Measurements from ENCODE around the gene UBXN6.

The UBXN6 gene

DNA sequence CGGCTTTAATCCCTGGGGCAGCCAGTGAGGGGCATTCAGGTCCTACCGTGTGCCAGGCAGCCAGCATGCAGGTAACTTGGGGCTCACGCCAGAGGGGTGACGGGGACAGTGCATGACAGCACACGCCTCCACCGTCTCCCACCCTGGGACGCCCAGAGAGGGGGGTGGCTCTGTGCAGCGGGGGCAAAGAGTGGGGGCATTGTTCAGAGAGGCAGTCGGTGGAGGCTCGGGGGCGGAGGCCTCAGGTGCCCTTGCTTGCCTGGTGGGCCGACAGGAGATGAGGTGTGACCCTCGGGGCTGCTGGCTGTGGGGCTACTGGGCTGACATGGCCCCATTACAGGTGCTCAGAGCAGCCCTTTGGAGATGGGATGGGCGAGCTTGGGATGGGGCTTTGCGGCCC, 42.3 kb upstream of the UBXN6 start:
- H2BK15ac ChIP-seq (ENCODE audit: low read depth, poor library complexity, severe bottlenecking): no peak overlapping the region
- H3K27ac ChIP-seq (ENCODE audit: low read length, poor library complexity, severe bottlenecking): no peak overlapping the region
- no peak overlapping the region for H2BK5ac ChIP-seq (ENCODE audit: low read depth, low read length, poor library complexity, severe bottlenecking)
- H3K9me3 ChIP-seq (ENCODE audit: control insufficient read depth, low read length): no peaks in the 10 kb centered on the region
- no peak overlapping the region for H3K4me2 ChIP-seq (ENCODE audit: low read length, poor library complexity, severe bottlenecking)
- no peak overlapping the region for H3K18ac ChIP-seq (ENCODE audit: low read depth in 1 of 2, low read length in 2 of 2)
- no peak overlapping the region for H2AK5ac ChIP-seq (ENCODE audit: low read length, severe bottlenecking)
- WGBS: 97% methylated on average over 15 of the region's 15 CpGs
- no peak overlapping the region for H2AFZ ChIP-seq (ENCODE audit: low read depth, low read length)
- no peak overlapping the region for H2BK120ac ChIP-seq (ENCODE audit: low read depth, low read length)
- H4K8ac ChIP-seq (ENCODE audit: low read length): no peak overlapping the region
- H3K23ac ChIP-seq (ENCODE audit: low read length in 2 of 2): no peak overlapping the region
- H3K79me1 ChIP-seq (replicated peaks; ENCODE audit: low read length, poor library complexity, severe bottlenecking): peaks cover 25% of the 10 kb centered on the region
- H3K27me3 ChIP-seq (ENCODE audit: control insufficient read depth in 1 of 2, insufficient read depth in 1 of 2, low read length in 2 of 2): no peaks in the 10 kb centered on the region
- peaks cover 58 to 97% of the 10 kb centered on the region in 2 experiments for H3K36me3 ChIP-seq (ENCODE audit: control insufficient read depth in 1 of 2, insufficient read depth in 2 of 2, low read depth in 1 of 2, low read length in 2 of 2)
- no peak overlapping the region for H3K9ac ChIP-seq (ENCODE audit: low read length)
- no peak overlapping the region for H4K91ac ChIP-seq (ENCODE audit: low read length)
- H3K14ac ChIP-seq (ENCODE audit: low read length in 2 of 2): no peak overlapping the region
- no peaks in the 10 kb centered on the region for H3K4me1 ChIP-seq (ENCODE audit: control insufficient read depth, insufficient read depth, low read depth, low read length)
- DNase-seq: no peak
- no peak overlapping the region for H3K4ac ChIP-seq (ENCODE audit: low read depth in 1 of 2, low read length in 2 of 2)
- no peak overlapping the region for H2BK12ac ChIP-seq (ENCODE audit: low read length in 2 of 2)
- no peak overlapping the region for H3K4me3 ChIP-seq (ENCODE audit: insufficient read depth in 1 of 2, low read depth in 1 of 2, low read length in 2 of 2)

DNA sequence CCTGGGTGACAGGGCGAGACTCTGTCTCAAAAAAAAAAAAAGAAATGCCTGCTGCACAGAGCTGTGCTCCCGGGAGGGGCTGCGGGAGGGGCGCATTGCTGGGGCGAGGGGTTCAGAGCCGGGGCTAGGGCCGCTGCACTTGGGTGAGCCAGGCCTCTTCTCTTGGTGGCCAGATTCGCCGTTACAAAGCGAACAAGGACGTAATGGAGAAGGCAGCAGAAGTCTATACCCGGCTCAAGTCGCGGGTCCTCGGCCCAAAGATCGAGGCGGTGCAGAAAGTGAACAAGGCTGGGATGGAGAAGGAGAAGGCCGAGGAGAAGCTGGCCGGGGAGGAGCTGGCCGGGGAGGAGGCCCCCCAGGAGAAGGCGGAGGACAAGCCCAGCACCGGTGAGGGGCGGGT, 41.7 kb upstream of the UBXN6 start:
- Histone ChIP-seq H2AK5ac (ENCODE audit: low read length, severe bottlenecking) (no peak overlapping the region), H3K14ac (ENCODE audit: low read length in 2 of 2) (no peak overlapping the region), H2BK120ac (ENCODE audit: low read depth, low read length) (no peak overlapping the region), H3K79me1 (replicated peaks; ENCODE audit: low read length, poor library complexity, severe bottlenecking) (peaks cover 25% of the 10 kb centered on the region), H3K23ac (ENCODE audit: low read length in 2 of 2) (no peak overlapping the region), H3K36me3 (ENCODE audit: control insufficient read depth in 1 of 2, insufficient read depth in 2 of 2, low read depth in 1 of 2, low read length in 2 of 2) (peaks cover 61 to 97% of the 10 kb centered on the region in 2 experiments), H4K8ac (ENCODE audit: low read length) (no peak overlapping the region), H3K4ac (ENCODE audit: low read depth in 1 of 2, low read length in 2 of 2) (no peak overlapping the region), H3K18ac (ENCODE audit: low read depth in 1 of 2, low read length in 2 of 2) (no peak overlapping the region), H3K9ac (ENCODE audit: low read length) (no peak overlapping the region), H3K27me3 (ENCODE audit: control insufficient read depth in 1 of 2, insufficient read depth in 1 of 2, low read length in 2 of 2) (no peaks in the 10 kb centered on the region), H3K27ac (ENCODE audit: low read length, poor library complexity, severe bottlenecking) (no peak overlapping the region), H3K4me1 (ENCODE audit: control insufficient read depth, insufficient read depth, low read depth, low read length) (no peaks in the 10 kb centered on the region), H2BK15ac (ENCODE audit: low read depth, poor library complexity, severe bottlenecking) (no peak overlapping the region), H3K4me3 (ENCODE audit: insufficient read depth in 1 of 2, low read depth in 1 of 2, low read length in 2 of 2) (no peak overlapping the region), H2BK12ac (ENCODE audit: low read length in 2 of 2) (no peak overlapping the region), H3K9me3 (ENCODE audit: control insufficient read depth, low read length) (no peaks in the 10 kb centered on the region), H2AFZ (ENCODE audit: low read depth, low read length) (no peak overlapping the region), H3K4me2 (ENCODE audit: low read length, poor library complexity, severe bottlenecking) (no peak overlapping the region), H2BK5ac (ENCODE audit: low read depth, low read length, poor library complexity, severe bottlenecking) (no peak overlapping the region), H4K91ac (ENCODE audit: low read length) (no peak overlapping the region)
- 98% methylated on average over 21 of the region's 23 CpGs for WGBS
- no peak for DNase-seq

DNA sequence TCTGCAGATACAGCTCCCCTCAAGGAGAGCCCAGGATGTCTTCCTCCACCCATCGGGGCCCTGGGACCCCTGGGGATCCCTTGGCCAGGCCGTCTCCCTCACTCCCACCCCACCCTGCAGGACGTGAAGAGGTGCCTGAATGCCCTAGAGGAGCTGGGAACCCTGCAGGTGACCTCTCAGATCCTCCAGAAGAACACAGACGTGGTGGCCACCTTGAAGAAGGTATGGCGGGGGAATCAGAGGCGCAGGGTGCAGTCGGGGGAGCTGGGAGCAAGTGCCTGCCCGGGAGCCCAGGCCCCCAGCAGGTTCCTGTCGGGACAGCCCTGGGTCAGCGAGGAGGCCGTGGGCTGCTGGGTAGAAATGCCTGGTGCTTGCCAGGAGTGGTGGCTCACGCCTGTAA, 41.1 kb upstream of the UBXN6 start:
- Histone ChIP-seq H3K4me1 (ENCODE audit: control insufficient read depth, insufficient read depth, low read depth, low read length) (no peaks in the 10 kb centered on the region), H3K14ac (ENCODE audit: low read length in 2 of 2) (no peak overlapping the region), H3K23ac (ENCODE audit: low read length in 2 of 2) (no peak overlapping the region), H3K36me3 (ENCODE audit: control insufficient read depth in 1 of 2, insufficient read depth in 2 of 2, low read depth in 1 of 2, low read length in 2 of 2) (peaks cover 64 to 97% of the 10 kb centered on the region in 2 experiments), H2AFZ (ENCODE audit: low read depth, low read length) (no peak overlapping the region), H3K4me3 (ENCODE audit: insufficient read depth in 1 of 2, low read depth in 1 of 2, low read length in 2 of 2) (no peak overlapping the region), H4K8ac (ENCODE audit: low read length) (no peak overlapping the region), H2BK5ac (ENCODE audit: low read depth, low read length, poor library complexity, severe bottlenecking) (no peak overlapping the region), H3K9me3 (ENCODE audit: control insufficient read depth, low read length) (no peaks in the 10 kb centered on the region), H3K27me3 (ENCODE audit: control insufficient read depth in 1 of 2, insufficient read depth in 1 of 2, low read length in 2 of 2) (no peaks in the 10 kb centered on the region), H2AK5ac (ENCODE audit: low read length, severe bottlenecking) (no peak overlapping the region), H3K18ac (ENCODE audit: low read depth in 1 of 2, low read length in 2 of 2) (no peak overlapping the region), H2BK15ac (ENCODE audit: low read depth, poor library complexity, severe bottlenecking) (no peak overlapping the region), H3K4ac (ENCODE audit: low read depth in 1 of 2, low read length in 2 of 2) (no peak overlapping the region), H3K9ac (ENCODE audit: low read length) (no peak overlapping the region), H2BK120ac (ENCODE audit: low read depth, low read length) (no peak overlapping the region), H2BK12ac (ENCODE audit: low read length in 2 of 2) (no peak overlapping the region), H3K79me1 (replicated peaks; ENCODE audit: low read length, poor library complexity, severe bottlenecking) (peaks cover 28% of the 10 kb centered on the region), H4K91ac (ENCODE audit: low read length) (no peak overlapping the region), H3K4me2 (ENCODE audit: low read length, poor library complexity, severe bottlenecking) (no peak overlapping the region), H3K27ac (ENCODE audit: low read length, poor library complexity, severe bottlenecking) (no peak overlapping the region)
- WGBS: 89% methylated on average over 11 of the region's 12 CpGs
- DNase-seq: no peak

DNA sequence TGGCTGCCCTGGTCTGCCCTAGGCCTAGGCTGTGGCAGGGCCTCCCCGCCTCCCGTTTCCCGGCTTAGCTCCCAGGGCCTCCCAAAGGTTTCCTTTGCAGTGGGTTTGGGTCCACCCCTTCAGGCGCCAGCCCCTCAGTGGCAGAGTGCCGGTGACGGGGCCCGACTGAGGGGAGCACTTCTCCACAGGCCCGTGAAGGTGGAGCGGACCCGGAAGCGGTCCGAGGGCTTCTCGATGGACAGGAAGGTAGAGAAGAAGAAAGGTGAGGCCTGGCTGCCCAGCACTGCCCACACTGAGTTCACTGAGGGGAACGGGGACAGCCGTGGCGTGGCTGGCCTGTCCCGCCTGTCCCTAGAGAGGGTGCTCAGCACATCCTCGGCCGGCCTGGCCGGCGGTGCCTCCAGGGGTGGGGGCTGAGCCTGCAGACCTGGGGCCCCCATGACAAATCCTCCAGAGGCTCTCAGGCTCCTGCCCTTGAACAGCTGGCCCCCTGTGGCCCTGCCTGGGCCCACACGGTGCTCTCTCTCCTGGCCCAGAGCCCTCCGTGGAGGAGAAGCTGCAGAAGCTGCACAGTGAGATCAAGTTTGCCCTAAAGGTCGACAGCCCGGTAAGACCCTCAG, 40.3 kb upstream of the UBXN6 start:
- Histone ChIP-seq H2BK15ac (ENCODE audit: low read depth, poor library complexity, severe bottlenecking) (no peak overlapping the region), H3K27ac (ENCODE audit: low read length, poor library complexity, severe bottlenecking) (no peak overlapping the region), H4K8ac (ENCODE audit: low read length) (no peak overlapping the region), H2BK5ac (ENCODE audit: low read depth, low read length, poor library complexity, severe bottlenecking) (no peak overlapping the region), H3K4me3 (ENCODE audit: insufficient read depth in 1 of 2, low read depth in 1 of 2, low read length in 2 of 2) (no peak overlapping the region), H3K9ac (ENCODE audit: low read length) (no peak overlapping the region), H2AK5ac (ENCODE audit: low read length, severe bottlenecking) (no peak overlapping the region), H3K27me3 (ENCODE audit: control insufficient read depth in 1 of 2, insufficient read depth in 1 of 2, low read length in 2 of 2) (no peaks in the 10 kb centered on the region), H3K4me2 (ENCODE audit: low read length, poor library complexity, severe bottlenecking) (no peak overlapping the region), H2BK12ac (ENCODE audit: low read length in 2 of 2) (no peak overlapping the region), H4K91ac (ENCODE audit: low read length) (peak overlapping the region; percentile 39), H3K4ac (ENCODE audit: low read depth in 1 of 2, low read length in 2 of 2) (no peak overlapping the region), H3K18ac (ENCODE audit: low read depth in 1 of 2, low read length in 2 of 2) (no peak overlapping the region), H3K23ac (ENCODE audit: low read length in 2 of 2) (no peak overlapping the region), H3K36me3 (ENCODE audit: control insufficient read depth in 1 of 2, insufficient read depth in 2 of 2, low read depth in 1 of 2, low read length in 2 of 2) (peaks cover 69 to 97% of the 10 kb centered on the region in 2 experiments), H3K9me3 (ENCODE audit: control insufficient read depth, low read length) (no peaks in the 10 kb centered on the region), H3K14ac (ENCODE audit: low read length in 2 of 2) (no peak overlapping the region), H2BK120ac (ENCODE audit: low read depth, low read length) (no peak overlapping the region), H3K4me1 (ENCODE audit: control insufficient read depth, insufficient read depth, low read depth, low read length) (no peaks in the 10 kb centered on the region), H3K79me1 (replicated peaks; ENCODE audit: low read length, poor library complexity, severe bottlenecking) (peaks cover 34% of the 10 kb centered on the region), H2AFZ (ENCODE audit: low read depth, low read length) (no peak overlapping the region)
- WGBS: 93% methylated on average over 25 of the region's 25 CpGs
- no peak for DNase-seq

All from mesenchymal stem cell (in vitro differentiated cells and primary cell).